Thyroid gland (tissue), 4 donors: ENCODE measurements around the gene ZNF280D. TPM values are rescaled to one million over a fixed set of nuclear protein-coding genes. Genes with fewer than 3 reads are reported as not detected.

Source experiments
- DNase-seq, 2 donors: peaks; one replicate each; pipeline ENCODE4 v3.0.0-alpha.2; 2019
- H3K27ac ChIP-seq, 3 donors: fragments of 200-600 bp; sonication (generic); 1 replicate in 2 of 3; 2 replicates in 1 of 3; pipeline ENCODE4 v1.5.1; 2016 to 2019; ENCODE audit warnings: mild to moderate bottlenecking in 1 of 3, moderate library complexity in 1 of 3
- H3K27me3 ChIP-seq: fragments of 200-600 bp; sonication (generic); one replicate; pipeline ENCODE4 v1.5.1; 2019
- H3K36me3 ChIP-seq, 2 donors: fragments of 200-600 bp; sonication (generic); one replicate each; pipeline ENCODE4 v1.5.1; 2016 to 2019
- H3K4me1 ChIP-seq, 2 donors: fragments of 200-600 bp; sonication (generic); one replicate each; pipeline ENCODE4 v1.5.1; 2017 to 2019
- H3K4me3 ChIP-seq, 3 donors: fragments of 200-600 bp; sonication (generic); replicated peaks in 1 of 3; 1 replicate in 2 of 3; 2 replicates in 1 of 3; pipeline ENCODE4 v1.5.1; 2016; ENCODE audit warnings: mild to moderate bottlenecking in 1 of 3
- H3K9me3 ChIP-seq: fragments of 200-600 bp; sonication (generic); one replicate; pipeline ENCODE4 v1.5.1; 2017
- POLR2A ChIP-seq, 2 donors: fragments of 450-650 bp; IDR thresholded peaks; one replicate each; pipeline ENCODE4 v1.6.1; 2017; ENCODE audit warnings: antibody characterized with exemption in 2 of 2, mild to moderate bottlenecking in 2 of 2, moderate library complexity in 1 of 2
- WGBS, 2 donors: methylation state at CpG; one replicate each; pipeline ENCODE4 v1.1.5; 2017; 5-methylcytosine and 5-hydroxymethylcytosine counted together
- intact Hi-C: fragments of 100-400 bp; cut with DNase I; formaldehyde crosslinking; loops from one replicate; pipeline ENCODE4 v1.15.1; 2023
- total RNA-seq, 4 donors: library from RNA; depleted of rRNA; stranded (reverse); fragments of >200 nt; gene quantifications; one replicate each; pipeline ENCODE4 v1.2.3, GENCODE V29; 2016
- TF ChIP-seq, protein P1 (sequence below), 6 experiments: fragments of 200-600 bp in 3 of 6; fragments of 450-650 bp in 3 of 6; sonication (generic) in 3 of 6; IDR thresholded peaks; one replicate each; pipeline ENCODE4 v1.5.1; 2016 to 2019; ENCODE audit warnings: antibody characterized with exemption in 6 of 6, mild to moderate bottlenecking in 2 of 6, inconsistent platforms in 1 of 6, moderate library complexity in 1 of 6

ZNF280D gene
- total RNA-seq, 4 donors from 2014 or later = 55.6 to 81.8 (median 61.4) TPM

DNA sequence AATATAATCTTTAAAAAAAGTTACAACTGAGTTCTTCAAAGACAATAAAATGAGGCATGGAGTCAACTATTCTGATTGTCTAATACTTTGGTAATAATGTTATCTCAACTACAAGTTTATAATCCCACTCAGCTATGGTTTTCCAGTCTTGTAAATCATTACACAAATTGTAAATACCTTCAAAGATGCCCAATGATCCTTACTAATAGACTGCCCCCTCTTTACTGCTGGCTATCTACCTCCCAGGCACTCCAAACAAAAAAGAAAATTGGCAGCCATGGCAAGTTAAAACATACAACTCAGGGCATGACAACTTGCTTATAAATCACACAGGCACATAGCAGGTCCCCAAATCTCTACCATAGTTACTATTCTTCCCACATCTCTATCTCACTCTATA is 58.5 kb downstream of the ZNF280D start:
- DNase-seq = no peak
- H3K36me3 ChIP-seq = no peaks in the 10 kb centered on the region
- H3K27me3 ChIP-seq = no peaks in the 10 kb centered on the region
- TF ChIP-seq, protein P1, sequence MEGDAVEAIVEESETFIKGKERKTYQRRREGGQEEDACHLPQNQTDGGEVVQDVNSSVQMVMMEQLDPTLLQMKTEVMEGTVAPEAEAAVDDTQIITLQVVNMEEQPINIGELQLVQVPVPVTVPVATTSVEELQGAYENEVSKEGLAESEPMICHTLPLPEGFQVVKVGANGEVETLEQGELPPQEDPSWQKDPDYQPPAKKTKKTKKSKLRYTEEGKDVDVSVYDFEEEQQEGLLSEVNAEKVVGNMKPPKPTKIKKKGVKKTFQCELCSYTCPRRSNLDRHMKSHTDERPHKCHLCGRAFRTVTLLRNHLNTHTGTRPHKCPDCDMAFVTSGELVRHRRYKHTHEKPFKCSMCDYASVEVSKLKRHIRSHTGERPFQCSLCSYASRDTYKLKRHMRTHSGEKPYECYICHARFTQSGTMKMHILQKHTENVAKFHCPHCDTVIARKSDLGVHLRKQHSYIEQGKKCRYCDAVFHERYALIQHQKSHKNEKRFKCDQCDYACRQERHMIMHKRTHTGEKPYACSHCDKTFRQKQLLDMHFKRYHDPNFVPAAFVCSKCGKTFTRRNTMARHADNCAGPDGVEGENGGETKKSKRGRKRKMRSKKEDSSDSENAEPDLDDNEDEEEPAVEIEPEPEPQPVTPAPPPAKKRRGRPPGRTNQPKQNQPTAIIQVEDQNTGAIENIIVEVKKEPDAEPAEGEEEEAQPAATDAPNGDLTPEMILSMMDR (IDR thresholded peaks at IDR 0.05) = no peak
- no peak for TF ChIP-seq POLR2A (IDR thresholded peaks at IDR 0.05)
- intact Hi-C loops = no loop called here
- no peaks in the 10 kb centered on the region for H3K9me3 ChIP-seq
- no peak overlapping the region for H3K4me3 ChIP-seq
- H3K27ac ChIP-seq = no peak overlapping the region
- H3K4me1 ChIP-seq = no peaks in the 10 kb centered on the region

- Histone ChIP-seq H3K4me1 (no peaks in the 10 kb centered on the region), H3K9me3 (no peaks in the 10 kb centered on the region), H3K36me3 (no peaks in the 10 kb centered on the region), H3K27ac (no peak overlapping the region), H3K27me3 (no peaks in the 10 kb centered on the region), H3K4me3 (no peak overlapping the region)
- intact Hi-C loops = no loop called here
- TF ChIP-seq POLR2A (IDR thresholded peaks at IDR 0.05) = no peak
- TF ChIP-seq, protein P1 (IDR thresholded peaks at IDR 0.05) = no peak
- DNase-seq = no peak
Observed at GRCh38 chr15:56672721-56673120, 60.6 kb downstream of the ZNF280D start.

DNA sequence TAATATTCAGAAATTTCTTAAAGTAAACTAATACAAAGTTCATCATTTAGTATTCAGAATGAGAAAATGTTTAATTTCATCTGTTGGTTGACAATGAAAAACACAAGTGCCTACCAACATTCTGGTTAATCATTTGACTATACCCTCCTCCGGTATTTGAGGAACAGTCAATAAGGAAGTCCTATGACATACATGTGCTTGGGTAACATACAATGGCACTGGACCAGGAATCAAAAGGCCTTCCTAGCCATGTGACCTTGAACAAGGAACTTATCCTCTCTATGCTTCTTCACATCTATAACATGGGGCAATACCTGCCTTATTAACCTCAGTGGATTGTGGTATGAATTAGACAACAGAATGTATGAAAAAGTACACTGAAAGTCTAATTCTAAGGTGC is 65.8 kb downstream of the ZNF280D start:
- Histone ChIP-seq H3K4me3 (no peak overlapping the region), H3K36me3 (peaks cover 16 to 20% of the 10 kb centered on the region in 2 donors), H3K27me3 (no peaks in the 10 kb centered on the region), H3K27ac (no peak overlapping the region), H3K4me1 (no peaks in the 10 kb centered on the region), H3K9me3 (no peaks in the 10 kb centered on the region)
- WGBS, 2 donors = 92 to 97% methylated on average over 1 of the region's 1 CpG
- TF ChIP-seq POLR2A (IDR thresholded peaks at IDR 0.05) = no peak
- TF ChIP-seq, protein P1 (IDR thresholded peaks at IDR 0.05) = no peak
- DNase-seq = no peak
- intact Hi-C loops = no loop called here

DNA sequence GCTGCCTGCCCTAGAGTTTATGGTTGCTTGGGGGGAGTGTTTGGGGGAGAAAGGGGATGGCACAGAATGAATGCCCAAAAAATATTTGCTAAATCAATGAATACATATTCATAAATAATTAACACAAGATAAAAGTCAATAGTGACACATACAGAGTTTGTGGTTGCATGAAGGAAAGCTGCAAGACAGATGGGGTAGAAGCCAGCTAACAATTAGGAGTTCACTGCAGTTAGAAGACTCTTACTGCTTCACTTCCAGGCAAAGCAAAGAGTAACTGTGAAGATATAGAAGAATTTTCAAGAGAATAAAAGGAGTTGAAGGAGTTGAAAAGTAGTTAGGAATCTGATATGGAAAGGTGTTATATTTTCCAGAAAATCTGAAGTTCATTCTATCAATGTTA is 72.4 kb downstream of the ZNF280D start:
- H3K27ac ChIP-seq = no peak overlapping the region
- peaks cover 9 to 15% of the 10 kb centered on the region in 2 donors for H3K36me3 ChIP-seq
- H3K27me3 ChIP-seq = no peaks in the 10 kb centered on the region
- intact Hi-C loops = no loop called here
- no peak overlapping the region for H3K4me3 ChIP-seq
- H3K4me1 ChIP-seq = no peaks in the 10 kb centered on the region
- no peak for DNase-seq
- TF ChIP-seq, protein P1 (IDR thresholded peaks at IDR 0.05) = no peak
- no peak for TF ChIP-seq POLR2A (IDR thresholded peaks at IDR 0.05)
- no peaks in the 10 kb centered on the region for H3K9me3 ChIP-seq

- H3K9me3 ChIP-seq = no peaks in the 10 kb centered on the region
- intact Hi-C loops = no loop called here
- DNase-seq = no peak
- WGBS, 2 donors = 85 to 90% methylated on average over 2 of the region's 2 CpGs
- H3K4me3 ChIP-seq = no peak overlapping the region
- H3K27ac ChIP-seq = no peak overlapping the region
- H3K4me1 ChIP-seq = no peaks in the 10 kb centered on the region
- H3K36me3 ChIP-seq = no peaks in the 10 kb centered on the region
- TF ChIP-seq, protein P1 (IDR thresholded peaks at IDR 0.05) = no peak
- TF ChIP-seq POLR2A (IDR thresholded peaks at IDR 0.05) = no peak
- H3K27me3 ChIP-seq = no peaks in the 10 kb centered on the region
Observed at GRCh38 chr15:56659197-56659596, 74.1 kb downstream of the ZNF280D start.
